T-helper 22 cell (primary cell): ENCODE measurements around the gene GC.
"Not testable (repeated sequence)": the region's sequence is repeated elsewhere in the genome, so short reads cannot be mapped to it uniquely, and the experiment has no call there.

Experiments
- DNase-seq: peaks from one replicate; pipeline ENCODE4 v3.0.0-alpha.2; 2020; ENCODE audit warnings: low read depth

The GC gene, protein sequence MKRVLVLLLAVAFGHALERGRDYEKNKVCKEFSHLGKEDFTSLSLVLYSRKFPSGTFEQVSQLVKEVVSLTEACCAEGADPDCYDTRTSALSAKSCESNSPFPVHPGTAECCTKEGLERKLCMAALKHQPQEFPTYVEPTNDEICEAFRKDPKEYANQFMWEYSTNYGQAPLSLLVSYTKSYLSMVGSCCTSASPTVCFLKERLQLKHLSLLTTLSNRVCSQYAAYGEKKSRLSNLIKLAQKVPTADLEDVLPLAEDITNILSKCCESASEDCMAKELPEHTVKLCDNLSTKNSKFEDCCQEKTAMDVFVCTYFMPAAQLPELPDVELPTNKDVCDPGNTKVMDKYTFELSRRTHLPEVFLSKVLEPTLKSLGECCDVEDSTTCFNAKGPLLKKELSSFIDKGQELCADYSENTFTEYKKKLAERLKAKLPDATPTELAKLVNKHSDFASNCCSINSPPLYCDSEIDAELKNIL

DNA sequence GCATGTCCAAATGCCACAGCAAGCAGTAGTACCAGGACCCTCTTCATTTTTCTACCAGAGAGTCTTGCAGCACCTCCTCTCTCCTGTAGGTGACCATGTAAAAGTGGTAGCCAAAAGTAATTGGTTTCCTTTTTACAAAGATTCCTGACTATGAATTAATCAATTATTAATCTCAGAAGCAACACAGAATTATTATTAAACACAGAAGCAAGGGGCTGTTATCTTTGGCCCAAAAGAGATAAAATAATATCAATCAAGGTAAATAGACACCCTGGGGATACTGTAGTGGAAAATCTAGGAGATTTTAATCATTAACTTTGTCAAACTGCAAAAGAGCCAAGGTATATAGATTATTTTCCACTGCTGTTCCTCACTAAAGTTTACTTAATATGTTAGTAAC is at the start of gene GC:
Gene GC (minus strand): TSS at position 108 of the 400 bp plus-strand sequence. CDS start 61 bp downstream, at position 47.
- no peak for DNase-seq

DNA sequence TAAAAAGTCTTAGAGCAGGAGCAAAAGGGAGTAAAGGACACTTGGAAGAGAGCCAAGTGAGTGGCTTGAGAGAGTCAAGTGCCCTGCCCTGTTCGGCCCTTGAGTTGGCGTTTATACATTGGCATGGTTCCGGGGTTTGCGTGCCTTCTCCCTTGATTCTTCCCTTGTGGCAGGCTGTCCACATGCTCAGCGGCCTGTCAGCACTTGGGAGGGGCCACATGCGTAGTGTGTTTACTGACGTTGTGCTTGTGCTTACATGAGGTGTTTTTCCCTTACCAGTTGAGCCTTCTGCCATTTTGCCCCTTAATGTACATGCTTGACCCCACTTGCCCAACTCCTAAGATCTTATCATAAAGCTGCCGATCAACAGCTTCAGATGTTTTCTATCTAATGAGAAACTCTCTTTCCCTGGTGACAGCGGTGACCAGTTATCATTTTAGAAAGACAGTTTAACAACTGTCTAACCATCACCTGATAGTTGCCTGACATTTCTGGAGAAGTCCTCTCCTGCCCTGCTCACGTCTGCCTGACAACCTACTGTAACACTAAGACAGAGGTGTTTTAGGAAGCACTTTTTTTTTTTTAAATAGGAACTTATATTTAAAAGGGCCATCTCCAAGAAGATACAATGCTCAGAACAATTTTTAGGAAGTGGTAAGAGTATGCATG is 49.5 kb upstream of the GC start:
- DNase-seq: no peak

DNA sequence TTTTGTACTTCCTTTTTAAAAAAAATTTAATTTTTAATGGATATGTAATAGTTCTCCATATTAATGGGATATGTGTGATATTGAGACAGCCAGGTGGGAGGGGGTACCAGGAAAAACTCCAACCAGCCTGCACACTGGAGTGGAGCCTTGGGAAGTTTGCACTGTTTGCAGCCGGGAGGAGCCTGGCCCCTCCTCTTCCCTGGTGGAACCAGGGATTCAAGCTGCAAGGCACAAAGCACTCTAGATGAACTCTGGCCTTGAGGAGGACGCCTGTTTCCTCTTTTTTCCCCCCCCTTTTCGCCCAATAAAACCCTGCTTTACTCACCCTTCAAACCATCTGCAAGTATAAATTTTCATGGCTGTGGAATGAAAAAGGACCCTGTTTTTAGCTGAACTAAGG is 48.2 kb upstream of the GC start:
- DNase-seq: no peak

DNA sequence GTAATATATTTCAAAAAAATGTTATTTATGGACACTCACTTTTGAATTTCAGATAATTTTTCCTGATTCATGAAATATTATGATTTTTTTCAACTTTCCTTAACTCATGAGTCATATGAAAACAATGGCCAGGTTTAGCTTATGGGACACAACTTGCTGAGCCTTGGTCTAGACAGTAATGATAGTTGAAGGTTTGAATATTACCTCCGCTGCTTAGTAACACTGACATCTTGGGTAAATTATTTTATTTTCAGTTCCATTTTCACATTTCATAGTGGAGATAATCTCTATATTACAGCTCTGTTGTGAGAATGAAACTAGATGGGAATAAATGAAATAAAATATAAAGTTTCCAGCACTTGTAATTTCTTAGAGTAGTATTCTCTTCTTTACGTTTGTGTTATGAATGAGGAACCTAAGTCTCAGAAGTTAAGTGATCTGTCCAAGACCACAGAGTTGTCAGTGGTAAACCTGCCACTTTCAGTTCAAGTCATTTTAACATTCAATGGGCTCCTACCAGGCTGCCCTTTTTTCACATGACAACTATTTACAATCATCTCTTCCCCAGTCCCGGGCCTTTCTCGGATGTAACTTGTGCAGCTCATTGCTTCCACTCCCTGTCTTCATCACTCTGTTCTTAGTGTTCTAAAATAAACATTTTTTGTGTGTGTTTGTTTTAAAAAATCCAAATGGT is 46.8 kb upstream of the GC start:
- no peak for DNase-seq

DNA sequence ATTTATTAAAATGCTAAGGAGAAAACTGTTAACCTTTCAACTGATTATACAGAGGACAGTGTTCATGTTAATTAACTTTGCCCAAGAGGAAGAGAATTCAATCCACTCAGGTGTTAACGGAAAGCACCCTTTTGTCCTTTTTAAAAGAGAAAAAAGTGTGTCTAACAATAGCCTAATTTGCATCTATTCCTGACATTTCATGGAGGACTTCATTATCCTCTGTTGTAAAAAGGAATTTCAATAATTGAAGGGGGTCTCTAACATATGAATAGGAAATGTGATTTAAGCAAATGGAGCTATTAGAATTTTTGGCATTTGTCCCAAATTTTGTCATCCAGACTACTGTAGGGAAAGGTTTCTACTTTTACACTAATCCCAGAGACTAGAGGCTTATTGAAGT is 44.6 kb upstream of the GC start:
- no peak for DNase-seq

DNA sequence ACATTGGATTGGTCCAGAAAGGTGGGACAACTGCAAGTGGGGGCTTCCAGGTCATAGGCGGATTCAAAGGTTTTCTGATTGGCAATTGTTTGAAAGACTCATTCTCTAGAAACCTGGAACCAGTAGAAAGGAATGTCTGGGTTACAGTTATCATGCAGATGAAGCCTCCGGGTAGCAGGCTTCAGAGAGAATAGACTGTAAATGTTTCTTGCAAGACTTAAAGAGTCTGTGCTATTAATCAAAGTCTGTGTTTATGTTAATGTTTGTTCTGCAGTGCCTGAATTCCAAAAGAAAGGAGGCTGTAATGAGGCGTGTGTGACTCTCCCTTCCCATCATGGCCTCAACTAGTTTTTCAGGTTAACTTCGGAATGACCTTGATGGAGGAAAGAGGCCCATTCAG is 43.9 kb upstream of the GC start:
- no peak for DNase-seq

DNA sequence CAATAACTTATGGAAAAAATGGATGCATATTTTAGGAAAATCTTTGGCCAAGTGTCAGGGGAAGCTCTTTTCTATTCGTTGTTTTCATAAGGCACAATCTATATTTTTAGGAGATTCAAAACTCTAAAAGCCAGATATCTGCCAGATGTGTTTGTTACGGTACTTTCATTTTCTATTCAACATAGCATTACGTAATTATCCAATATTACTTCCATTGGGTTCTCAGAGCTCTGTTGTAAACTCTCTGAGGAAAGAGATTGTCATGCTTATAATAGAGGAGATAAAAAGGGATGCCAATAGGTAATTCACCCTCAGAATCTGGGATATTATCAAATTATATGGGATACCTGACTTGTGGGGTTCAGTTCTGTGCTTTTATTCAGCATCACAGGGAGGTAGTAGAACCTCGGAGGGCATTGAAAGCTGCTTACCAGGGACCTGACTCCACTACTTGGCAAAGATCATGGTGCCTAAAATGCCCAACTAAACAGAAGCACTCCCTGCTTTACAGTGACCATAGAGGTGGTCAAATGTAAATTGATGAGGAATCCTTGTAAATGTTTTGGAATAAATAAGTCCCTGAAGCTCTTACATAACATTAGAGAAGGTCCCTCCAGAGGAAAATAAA is 32.9 kb upstream of the GC start:
- DNase-seq: no peak

DNA sequence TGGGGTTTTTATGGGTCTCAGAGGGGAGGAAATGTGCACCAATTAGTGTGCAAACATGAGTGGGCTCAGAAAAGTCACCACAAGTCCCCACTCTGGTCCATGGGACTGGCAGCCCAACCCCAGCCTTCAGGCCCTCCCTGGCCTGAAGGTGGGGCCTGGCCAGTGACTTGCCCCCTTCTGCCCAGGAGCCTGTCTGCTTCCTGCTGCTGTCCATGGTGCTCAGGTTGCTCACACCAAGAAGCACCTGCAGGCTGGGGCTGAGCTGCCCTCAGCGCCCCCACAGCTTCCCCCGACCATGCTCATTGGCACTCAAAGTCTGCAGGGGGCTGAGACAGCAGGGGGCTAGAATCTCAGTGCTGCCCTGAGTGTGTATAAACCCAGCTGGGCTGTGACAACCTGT is 30.6 kb upstream of the GC start:
- no peak for DNase-seq

DNA sequence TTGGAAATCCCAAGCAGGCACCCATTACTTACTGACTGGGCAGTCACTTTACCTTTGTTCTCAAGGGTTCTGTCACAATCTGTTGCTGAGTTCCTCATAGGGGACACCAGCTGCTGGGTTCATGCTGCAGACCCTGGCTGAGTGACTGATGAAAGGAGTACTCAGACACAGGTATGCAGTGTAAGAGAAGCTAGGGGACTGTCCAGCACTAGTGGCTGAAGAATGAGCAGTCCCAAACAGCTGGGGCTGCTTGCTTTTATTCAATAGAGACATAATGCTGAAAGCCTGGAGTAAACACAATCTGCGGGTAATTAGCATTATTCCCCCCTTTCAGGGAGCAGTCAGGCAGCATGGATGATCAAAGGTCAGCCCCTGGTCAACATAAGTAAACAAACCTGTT is 25.9 kb upstream of the GC start:
- not testable (repeated sequence) for DNase-seq

DNA sequence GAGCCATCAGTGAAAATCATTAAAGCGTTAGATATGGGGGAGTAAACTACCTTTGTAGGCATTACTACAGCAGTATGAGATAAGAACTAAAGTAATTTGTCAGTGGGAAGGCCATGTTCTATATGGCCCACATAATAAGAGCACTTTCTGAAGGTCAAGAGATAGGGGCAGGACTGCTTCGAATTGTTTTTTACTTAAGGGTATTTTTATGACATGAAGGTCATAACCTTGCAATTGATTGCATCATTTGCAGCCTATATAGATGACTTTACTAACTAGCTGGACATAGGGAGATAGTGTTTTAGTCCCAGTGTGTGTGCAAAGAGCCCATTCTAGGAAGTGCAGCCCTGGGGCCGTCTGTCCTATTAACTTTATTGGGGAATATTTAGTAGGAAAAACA is 23.6 kb upstream of the GC start:
- no peak for DNase-seq

DNA sequence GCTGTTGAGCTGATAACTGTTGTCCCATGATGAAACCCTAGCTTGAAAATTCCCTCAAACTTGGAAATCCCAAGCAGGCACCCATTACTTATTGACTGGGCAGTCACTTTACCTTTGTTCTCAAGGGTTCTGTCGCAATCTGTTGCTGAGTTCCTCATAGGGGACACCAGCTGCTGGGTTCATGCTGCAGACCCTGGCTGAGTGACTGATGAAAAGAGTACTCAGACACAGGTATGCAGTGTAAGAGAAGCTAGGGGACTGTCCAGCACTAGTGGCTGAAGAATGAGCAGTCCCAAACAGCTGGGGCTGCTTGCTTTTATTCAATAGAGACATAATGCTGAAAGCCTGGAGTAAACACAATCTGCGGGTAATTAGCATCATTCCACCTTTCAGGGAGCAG is 21.4 kb upstream of the GC start:
- DNase-seq: not testable (repeated sequence)

DNA sequence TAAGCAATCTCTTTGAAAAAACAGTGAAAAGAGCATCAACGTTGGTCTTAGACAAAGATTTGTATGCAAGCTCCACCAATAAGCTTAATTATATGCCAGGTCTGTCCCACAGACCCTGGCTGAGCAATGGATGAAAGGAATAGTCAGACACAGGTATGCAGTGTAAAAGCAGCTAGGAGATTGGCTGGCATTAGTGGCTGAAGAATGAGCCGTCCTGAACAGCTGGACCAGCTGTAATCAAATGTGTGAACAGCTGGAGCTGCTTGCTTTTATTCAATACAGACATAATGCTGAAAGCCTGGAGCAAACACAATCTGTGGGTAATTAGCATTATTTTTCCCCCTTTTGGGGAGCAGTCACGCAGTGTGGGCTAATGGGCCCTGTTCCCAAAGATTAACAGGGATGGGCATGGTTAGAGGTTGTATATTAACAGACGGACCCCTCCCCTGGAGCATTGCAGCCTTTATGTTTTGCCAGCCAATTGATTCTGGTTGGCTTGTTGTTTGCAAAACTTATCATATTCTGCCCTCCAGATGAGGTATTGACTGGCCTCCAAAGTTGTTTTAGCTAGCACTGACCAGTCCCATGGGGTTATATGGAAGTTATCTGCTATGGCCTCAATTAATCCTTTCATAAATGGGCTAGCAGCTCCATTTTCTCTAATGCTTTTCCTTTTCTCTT is 20.3 kb upstream of the GC start:
- not testable (repeated sequence) for DNase-seq

DNA sequence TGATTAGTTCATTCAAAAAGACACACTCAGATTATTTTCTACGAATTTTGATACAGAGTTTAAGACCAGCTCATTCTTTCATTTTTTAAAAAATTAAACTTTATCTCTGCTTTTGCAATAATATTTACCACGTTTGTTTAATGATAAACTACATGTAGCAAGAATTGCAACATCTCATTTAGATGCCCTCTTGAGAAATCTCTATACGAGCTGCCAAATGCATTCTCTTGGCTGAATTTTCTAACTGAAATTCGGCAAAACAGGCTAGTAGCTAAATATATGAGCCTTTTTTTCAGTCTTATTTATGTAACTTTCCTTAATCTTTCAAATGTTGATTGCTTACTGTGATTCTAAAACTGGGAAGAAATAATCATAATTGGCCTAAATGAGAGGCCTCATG is 2.1 kb upstream of the GC start:
- no peak for DNase-seq

DNA sequence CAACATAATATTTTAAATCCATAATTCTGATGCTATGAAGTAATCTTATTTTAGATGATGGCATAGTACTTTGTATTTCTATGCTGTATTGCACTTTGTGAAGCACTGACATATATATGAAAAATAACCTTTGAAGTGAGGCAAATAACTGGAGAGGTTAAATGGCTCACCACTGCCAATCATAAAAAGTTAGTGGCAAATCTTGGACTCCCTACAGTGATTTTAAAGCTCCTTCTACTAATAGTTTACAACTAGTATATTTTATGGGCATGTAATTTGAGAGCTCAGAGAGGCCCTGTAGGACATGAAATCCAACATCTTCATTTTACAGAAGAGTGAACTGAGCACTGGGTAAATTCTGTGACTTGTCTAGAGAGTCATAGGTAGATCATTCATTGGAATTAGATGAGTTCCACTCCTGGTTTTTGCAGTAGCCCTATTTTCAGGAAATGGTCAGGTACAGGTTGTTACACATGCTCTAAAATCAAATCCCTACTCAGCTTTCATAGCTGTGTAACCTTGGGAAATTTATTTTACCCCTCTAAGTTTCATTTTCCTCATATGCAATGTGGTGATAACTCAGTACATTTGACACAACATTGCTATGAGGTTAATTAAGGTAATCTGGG is 804 bp upstream of the GC start:
- no peak for DNase-seq

DNA sequence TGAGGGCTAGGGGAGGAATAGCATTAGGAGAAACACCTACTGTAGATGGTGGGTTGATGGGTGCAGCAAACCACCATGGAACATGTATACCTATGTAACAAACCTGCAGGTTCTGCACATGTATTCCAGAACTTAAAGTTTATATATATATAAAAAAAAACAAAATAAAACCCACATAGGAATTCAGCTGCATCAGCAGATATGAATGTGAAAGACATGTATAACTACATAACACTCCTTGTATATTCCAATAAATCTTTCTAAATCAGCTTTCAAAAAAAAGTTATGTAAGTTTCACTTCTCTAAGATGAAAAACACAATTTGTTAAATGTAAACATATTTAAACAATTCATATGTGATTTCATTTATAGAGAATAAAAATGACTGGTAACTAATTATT is 6.0 kb downstream of the GC start:
- no peak for DNase-seq

DNA sequence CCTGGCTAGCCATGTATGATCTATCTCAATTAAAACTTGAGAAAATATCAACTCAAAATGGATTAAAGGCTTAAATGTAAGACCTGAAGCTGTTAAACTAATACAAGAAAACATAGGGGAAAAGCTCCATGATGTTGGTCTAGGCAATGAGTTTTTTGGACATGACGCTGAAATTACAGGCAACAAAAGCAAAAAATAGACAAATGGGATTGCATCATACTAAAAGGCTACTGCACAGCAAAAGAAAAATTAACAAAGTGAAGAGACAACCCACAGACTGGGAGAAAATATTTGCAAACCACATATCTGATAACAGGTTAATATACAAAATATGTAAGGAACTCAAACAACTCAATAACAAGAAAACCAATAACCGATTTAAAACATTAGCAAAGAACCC is 8.4 kb downstream of the GC start:
- no peak for DNase-seq

DNA sequence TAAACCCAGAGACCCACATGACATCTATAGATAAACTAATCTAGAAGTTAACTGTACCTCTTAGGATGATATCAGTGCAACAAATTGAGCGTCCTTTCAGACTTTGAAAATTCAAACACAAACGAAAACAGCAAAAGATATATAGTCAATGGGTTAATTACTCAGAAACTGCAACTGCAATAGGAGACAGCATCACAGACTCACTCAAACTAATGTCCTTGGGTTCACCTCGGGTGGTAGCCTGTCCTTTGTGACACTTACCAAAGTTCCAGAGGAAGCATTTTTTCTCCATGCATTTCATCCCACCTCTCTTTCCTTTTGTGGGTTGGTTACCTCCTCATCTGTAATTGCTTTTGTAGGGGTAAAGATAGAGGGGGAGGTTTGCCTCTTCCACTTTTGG is 9.7 kb downstream of the GC start:
- no peak for DNase-seq

DNA sequence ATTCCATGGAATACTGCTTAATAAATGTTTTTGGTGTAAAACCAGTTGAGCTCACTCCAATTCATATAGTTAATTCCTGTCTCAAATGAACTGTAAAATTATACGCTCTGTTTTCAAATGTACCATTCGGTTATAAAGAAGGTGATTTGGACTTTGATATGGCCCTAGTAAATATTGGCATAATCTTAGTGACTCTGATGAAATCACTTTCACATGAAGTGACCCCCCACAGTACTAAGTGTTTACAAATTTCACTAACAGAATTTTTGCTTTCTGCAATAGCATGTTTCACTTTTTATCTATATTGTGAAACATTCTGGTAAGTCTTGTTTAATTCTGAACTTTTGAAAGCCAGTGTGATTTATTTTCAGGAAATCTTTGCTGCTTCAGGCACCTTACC is 10.9 kb downstream of the GC start:
- no peak for DNase-seq

DNA sequence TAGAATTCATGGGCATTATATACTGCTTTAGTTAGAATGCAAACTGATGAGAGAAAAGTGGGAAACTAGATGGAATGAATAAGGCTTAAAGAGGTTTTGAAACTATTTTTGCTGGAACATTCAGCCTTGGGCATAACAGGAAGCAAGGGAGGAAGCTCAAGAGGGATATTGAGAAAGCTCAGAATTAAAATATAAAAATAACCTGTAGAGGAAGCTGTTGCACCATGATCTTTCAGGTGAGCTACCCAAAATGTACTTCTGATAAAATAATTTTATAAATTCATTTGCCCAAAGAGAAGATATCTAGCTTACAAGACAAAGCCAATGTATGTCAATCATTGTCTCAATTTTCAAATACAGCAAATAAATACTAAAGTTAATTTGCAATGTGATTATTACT is 11.3 kb downstream of the GC start:
- no peak for DNase-seq

DNA sequence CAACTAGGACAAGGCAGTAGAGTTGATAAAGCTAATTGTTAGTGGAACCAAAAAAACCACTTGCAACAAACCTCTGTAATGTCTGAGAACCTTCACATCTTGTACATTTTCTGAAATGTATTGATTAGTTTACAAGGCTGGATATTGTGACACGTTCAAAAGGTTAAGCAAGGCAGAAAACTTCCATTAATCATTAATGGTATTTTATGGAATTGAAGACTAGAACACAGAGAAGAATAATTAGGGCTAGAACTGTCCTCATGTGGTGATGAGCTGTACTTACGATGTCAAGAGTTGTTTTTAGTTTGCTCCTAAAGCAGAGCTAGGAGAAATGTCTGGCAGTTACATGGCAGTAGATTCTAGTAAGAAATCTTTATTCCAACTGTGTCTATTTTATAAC is 12.3 kb downstream of the GC start:
- DNase-seq: no peak

DNA sequence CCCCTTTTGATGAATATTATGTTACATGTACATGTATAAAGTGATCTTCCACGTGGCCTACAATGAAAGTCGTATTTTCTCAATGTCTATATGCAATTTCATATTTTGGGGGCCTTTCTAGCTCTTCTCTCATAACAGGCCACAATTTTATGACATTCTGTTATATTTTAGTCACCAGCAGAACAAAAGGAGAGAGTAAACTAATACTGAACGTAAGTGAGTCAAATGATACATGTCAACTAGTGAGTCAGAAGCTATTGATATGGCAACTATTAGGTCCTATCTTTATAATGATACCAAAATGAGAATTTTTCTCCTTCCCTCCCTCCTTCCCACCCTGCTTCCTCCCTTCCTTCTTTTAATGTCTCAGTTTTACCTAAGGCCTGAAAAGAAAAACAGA is 14.4 kb downstream of the GC start:
- DNase-seq: no peak

DNA sequence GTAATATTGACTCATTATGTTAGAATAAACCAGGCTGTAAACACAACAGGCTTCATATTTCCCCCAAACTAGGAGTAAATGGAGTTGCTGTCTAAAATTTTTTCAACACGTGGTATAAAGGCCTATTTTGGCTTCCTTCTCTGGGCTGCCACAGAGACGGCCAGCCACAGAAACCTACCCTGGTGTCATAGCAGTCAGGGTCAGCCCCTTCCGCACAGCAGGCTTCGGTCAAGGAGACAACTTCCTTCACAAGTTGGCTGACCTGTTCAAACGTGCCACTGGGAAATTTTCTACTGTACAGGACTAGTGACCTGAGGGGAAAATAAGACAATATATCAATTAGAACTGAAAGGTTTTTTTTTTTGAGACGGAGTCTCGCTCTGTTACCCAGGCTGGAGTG is 15.8 kb downstream of the GC start:
- DNase-seq: no peak
